SU-DHL-6 (cell line): ENCODE measurements around the gene NFIB.

Experiments used
- H2AFZ ChIP-seq: fragments of 200-600 bp; sonication (generic); 2 replicates; pipeline ENCODE4 v1.6.1; 2014; ENCODE audit warnings: low read depth, mild to moderate bottlenecking, moderate library complexity, mixed read lengths, antibody characterized with exemption, low read length; ENCODE audit not compliant: severe bottlenecking
- H3F3A ChIP-seq: fragments of 200-600 bp; shearing (Covaris generic); 2 replicates; pipeline ENCODE4 v1.6.0; 2016; ENCODE audit warnings: antibody characterized with exemption, mild to moderate bottlenecking; ENCODE audit not compliant: insufficient read depth
- H3K27ac ChIP-seq: fragments of 200-600 bp; sonication (generic); 2 replicates; pipeline ENCODE4 v1.5.1; 2016; ENCODE audit warnings: low read depth, mild to moderate bottlenecking, low read length, moderate library complexity, mixed read lengths
- H3K27me3 ChIP-seq: fragments of 200-600 bp; sonication (generic), shearing (Covaris generic); 2 replicates; pipeline ENCODE4 v1.6.0; 2014; ENCODE audit warnings: mild to moderate bottlenecking, low read length
- H3K36me3 ChIP-seq: fragments of 200-600 bp; sonication (generic); 2 replicates; pipeline ENCODE4 v1.6.1; 2014; ENCODE audit warnings: mild to moderate bottlenecking, low read length, mixed read lengths
- H3K4me2 ChIP-seq: fragments of 300-600, 200-600 bp; shearing (Covaris generic), sonication (generic); 2 replicates; pipeline ENCODE4 v1.6.0; 2014; ENCODE audit warnings: low read length, low read depth, mild to moderate bottlenecking; ENCODE audit not compliant: poor library complexity, severe bottlenecking
- H3K4me3 ChIP-seq: fragments of 200-600 bp; sonication (generic); 2 replicates; pipeline ENCODE4 v1.5.1; 2014; ENCODE audit warnings: antibody characterized with exemption, low read length, mild to moderate bottlenecking, mixed read lengths; ENCODE audit not compliant: insufficient read depth, poor library complexity, severe bottlenecking
- H3K79me2 ChIP-seq: fragments of 200-600 bp; sonication (generic); 2 replicates; pipeline ENCODE4 v1.6.1; 2014; ENCODE audit warnings: mild to moderate bottlenecking, low read length, moderate library complexity; ENCODE audit not compliant: insufficient read depth
- H3K9ac ChIP-seq: fragments of 200-600 bp; sonication (generic); 2 replicates; pipeline ENCODE4 v1.7.0; 2014; ENCODE audit warnings: mild to moderate bottlenecking, low read length
- H3K9me2 ChIP-seq: fragments of 200-600 bp; sonication (generic); replicated peaks from 2 replicates; pipeline ENCODE4 v1.6.1; 2014; ENCODE audit warnings: low read length; ENCODE audit not compliant: insufficient read depth
- H3K9me3 ChIP-seq: fragments of 200-600 bp; sonication (generic); 2 replicates; pipeline ENCODE4 v1.6.1; 2014; ENCODE audit warnings: low read length, mixed read lengths; ENCODE audit not compliant: insufficient read depth
- H4K20me1 ChIP-seq: fragments of 200-600 bp; sonication (generic); 2 replicates; pipeline ENCODE4 v1.6.1; 2014; ENCODE audit warnings: low read depth, mild to moderate bottlenecking, antibody characterized with exemption, low read length, moderate library complexity, mixed read lengths
- EZH2phosphoT487 ChIP-seq: fragments of 200-600 bp; sonication (generic), shearing (Covaris generic); conservative IDR thresholded peaks from 2 replicates; pipeline ENCODE4 v1.6.1; 2018; ENCODE audit warnings: mild to moderate bottlenecking, antibody characterized with exemption, low read length, moderate library complexity, mixed read lengths
- TF ChIP-seq, protein P1 (sequence below): fragments of 200-600 bp; sonication (generic); IDR thresholded peaks from one replicate; pipeline ENCODE4 v1.5.1; 2017; ENCODE audit warnings: antibody characterized with exemption, mild to moderate bottlenecking, low read length, moderate library complexity; ENCODE audit not compliant: insufficient read depth, poor library complexity, severe bottlenecking

NFIB gene

DNA sequence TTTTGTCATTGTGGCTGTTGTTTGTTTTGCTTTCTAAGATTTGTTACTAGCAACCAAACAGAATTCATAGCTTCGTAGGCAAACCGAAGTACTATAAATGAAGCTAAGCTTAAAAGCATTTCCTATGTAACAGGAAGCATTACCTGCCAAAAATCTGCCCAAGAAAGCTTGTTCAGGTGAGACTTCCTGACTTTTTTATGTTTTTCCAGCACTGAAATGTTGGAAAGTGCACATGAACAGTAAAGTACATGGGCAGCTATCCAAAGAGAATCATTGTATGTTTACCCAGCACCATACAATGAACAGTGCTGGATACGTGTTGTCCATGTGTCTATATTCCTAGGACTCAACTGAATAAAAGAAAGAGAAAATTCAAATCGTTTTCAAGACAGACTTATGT lies 247.1 kb downstream of the NFIB start:
- no peak overlapping the region for H3K4me2 ChIP-seq
- no peaks in the 10 kb centered on the region for H3K79me2 ChIP-seq
- TF ChIP-seq, protein P1, sequence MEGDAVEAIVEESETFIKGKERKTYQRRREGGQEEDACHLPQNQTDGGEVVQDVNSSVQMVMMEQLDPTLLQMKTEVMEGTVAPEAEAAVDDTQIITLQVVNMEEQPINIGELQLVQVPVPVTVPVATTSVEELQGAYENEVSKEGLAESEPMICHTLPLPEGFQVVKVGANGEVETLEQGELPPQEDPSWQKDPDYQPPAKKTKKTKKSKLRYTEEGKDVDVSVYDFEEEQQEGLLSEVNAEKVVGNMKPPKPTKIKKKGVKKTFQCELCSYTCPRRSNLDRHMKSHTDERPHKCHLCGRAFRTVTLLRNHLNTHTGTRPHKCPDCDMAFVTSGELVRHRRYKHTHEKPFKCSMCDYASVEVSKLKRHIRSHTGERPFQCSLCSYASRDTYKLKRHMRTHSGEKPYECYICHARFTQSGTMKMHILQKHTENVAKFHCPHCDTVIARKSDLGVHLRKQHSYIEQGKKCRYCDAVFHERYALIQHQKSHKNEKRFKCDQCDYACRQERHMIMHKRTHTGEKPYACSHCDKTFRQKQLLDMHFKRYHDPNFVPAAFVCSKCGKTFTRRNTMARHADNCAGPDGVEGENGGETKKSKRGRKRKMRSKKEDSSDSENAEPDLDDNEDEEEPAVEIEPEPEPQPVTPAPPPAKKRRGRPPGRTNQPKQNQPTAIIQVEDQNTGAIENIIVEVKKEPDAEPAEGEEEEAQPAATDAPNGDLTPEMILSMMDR, result no peak
- no peak for TF ChIP-seq EZH2phosphoT487
- H3K36me3 ChIP-seq, result no peaks in the 10 kb centered on the region
- H3K4me3 ChIP-seq, result no peak overlapping the region
- H3K27ac ChIP-seq, result no peak overlapping the region
- H2AFZ ChIP-seq, result no peak overlapping the region
- no peaks in the 10 kb centered on the region for H4K20me1 ChIP-seq
- H3K27me3 ChIP-seq, result no peaks in the 10 kb centered on the region
- H3K9ac ChIP-seq, result no peak overlapping the region
- H3F3A ChIP-seq, result no peaks in the 10 kb centered on the region
- no peaks in the 10 kb centered on the region for H3K9me2 ChIP-seq
- H3K9me3 ChIP-seq, result no peaks in the 10 kb centered on the region

DNA sequence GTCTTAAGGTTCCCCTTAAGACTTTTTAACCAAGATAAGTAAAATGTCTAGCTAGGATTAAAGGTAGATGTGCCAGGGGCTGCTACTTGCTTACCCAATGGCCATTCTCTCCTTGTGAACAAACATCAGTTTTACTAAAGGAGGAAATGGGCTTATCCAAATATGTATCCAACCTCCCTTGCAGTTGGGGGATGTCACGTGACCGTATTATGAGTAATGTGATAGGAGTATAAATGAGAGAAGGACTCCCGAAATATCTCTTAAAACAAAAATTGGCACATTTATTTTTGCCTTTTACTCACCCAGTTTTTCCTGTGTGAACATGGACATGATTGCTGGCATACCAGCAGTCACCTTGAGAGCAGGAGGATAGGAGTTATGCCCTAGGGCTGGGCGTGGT lies 247.9 kb downstream of the NFIB start:
- no peaks in the 10 kb centered on the region for H3K36me3 ChIP-seq
- no peak overlapping the region for H2AFZ ChIP-seq
- H3K9me2 ChIP-seq, result no peaks in the 10 kb centered on the region
- H3K9ac ChIP-seq, result no peak overlapping the region
- no peak for TF ChIP-seq EZH2phosphoT487
- TF ChIP-seq, protein P1, result no peak
- no peaks in the 10 kb centered on the region for H4K20me1 ChIP-seq
- H3K4me2 ChIP-seq, result no peak overlapping the region
- H3K27ac ChIP-seq, result no peak overlapping the region
- H3K27me3 ChIP-seq, result no peaks in the 10 kb centered on the region
- H3F3A ChIP-seq, result no peaks in the 10 kb centered on the region
- no peaks in the 10 kb centered on the region for H3K79me2 ChIP-seq
- no peak overlapping the region for H3K4me3 ChIP-seq
- H3K9me3 ChIP-seq, result no peaks in the 10 kb centered on the region

DNA sequence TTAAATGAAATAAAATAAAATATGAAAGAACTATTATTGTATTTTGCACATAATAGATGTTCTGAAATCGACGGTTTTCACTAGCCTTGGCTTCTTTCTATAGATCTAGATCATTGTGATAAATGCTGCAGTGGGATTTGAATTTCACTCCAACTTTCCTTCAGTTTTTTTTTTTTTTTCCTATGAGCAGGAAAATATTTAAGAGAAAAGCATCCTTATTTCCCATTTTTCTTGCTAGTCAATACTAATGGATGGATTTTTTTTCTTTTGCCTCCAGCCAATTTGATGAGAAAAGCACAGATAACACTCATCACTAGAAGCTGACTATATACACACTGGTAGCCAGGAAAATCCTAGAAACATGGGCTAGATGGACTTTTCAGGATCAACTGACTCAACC lies 249.0 kb downstream of the NFIB start:
- Histone ChIP-seq H3K4me3 (no peak overlapping the region), H3K27me3 (no peaks in the 10 kb centered on the region), H3K9me2 (no peaks in the 10 kb centered on the region), H3K27ac (no peak overlapping the region), H3K4me2 (no peak overlapping the region), H4K20me1 (no peaks in the 10 kb centered on the region), H3K79me2 (no peaks in the 10 kb centered on the region), H2AFZ (no peak overlapping the region), H3K36me3 (no peaks in the 10 kb centered on the region), H3F3A (no peaks in the 10 kb centered on the region), H3K9me3 (no peaks in the 10 kb centered on the region), H3K9ac (no peak overlapping the region)
- no peak for TF ChIP-seq EZH2phosphoT487
- TF ChIP-seq, protein P1, result no peak

DNA sequence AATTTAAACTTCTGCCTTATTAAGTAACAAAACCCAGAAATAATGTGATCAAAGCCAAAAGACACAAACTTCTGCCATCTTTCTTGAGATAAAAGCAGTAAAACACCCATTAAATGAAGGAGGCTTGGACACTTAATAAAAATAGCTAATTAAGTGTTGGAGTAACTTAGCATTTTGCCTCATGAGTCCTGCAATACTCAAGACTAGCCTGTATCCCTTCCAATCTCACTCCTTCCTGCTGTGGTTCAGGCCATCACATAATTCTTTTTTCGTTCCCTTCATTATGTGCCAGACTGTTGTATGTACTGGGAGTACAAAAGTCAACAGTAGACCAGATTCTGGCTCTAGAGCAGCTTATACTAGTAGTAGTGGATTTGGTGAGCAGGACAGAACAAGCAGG lies 250.2 kb downstream of the NFIB start:
- Histone ChIP-seq H3K4me2 (no peak overlapping the region), H3K4me3 (no peak overlapping the region), H3K9me3 (no peaks in the 10 kb centered on the region), H3K27ac (no peak overlapping the region), H2AFZ (no peak overlapping the region), H3F3A (no peaks in the 10 kb centered on the region), H3K9ac (no peak overlapping the region), H3K36me3 (no peaks in the 10 kb centered on the region), H3K9me2 (no peaks in the 10 kb centered on the region), H4K20me1 (no peaks in the 10 kb centered on the region), H3K27me3 (no peaks in the 10 kb centered on the region), H3K79me2 (no peaks in the 10 kb centered on the region)
- TF ChIP-seq, protein P1, result no peak
- TF ChIP-seq EZH2phosphoT487, result no peak
